Hematopoietic multipotent progenitor cell treated with erythropoietin and hydrocortisone succinate and interleukin-3 and kit ligand, for 4 days (in vitro differentiated cells): ENCODE results near the gene ZFHX3.
A peak's percentile ranks its signal among the peaks of the same experiment; 100 is the strongest.
"Not testable (repeated sequence)": the region's sequence is repeated elsewhere in the genome, so short reads cannot be mapped to it uniquely, and the experiment has no call there.

Source experiments
- DNase-seq: peaks from one replicate; pipeline ENCODE4 v3.0.0-alpha.2; 2015

Gene ZFHX3

GRCh38 chr16:73019457-73020362 lies 28.2 kb downstream of the ZFHX3 start:
- DNase-seq = no peak

DNA sequence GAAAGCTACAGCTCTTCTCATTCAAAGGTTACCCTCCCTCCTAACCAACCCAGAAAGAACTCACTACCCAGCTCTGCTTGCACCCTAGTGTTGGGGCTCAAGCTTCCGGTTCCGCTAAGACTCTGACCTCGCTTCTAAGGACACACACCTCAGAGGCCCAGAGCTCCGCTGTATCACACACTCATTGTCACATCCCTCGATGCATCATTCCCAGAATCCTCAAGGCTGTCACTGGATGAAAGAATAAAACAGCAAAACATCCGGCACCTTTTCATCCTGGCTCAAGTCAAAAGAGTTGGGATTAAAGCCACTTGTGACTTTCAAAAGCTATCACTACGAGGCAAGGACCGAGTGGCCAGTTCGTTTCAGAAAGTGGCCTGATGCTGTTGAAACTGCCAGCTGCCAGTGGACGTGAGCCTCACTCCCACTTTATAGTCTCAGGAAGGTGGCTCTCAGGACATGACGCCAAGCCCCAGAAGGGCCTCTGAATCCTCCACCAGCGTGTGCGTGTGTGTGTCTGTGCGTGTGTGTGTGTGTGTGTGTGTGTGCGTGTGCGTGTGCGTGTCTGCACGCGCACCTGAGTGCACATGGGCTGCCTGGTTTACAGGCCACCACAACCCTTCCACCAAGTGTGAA lies 29.0 kb downstream of the ZFHX3 start:
- no peak for DNase-seq

- DNase-seq = no peak
Observed at GRCh38 chr16:73017321-73017720, 30.6 kb downstream of the ZFHX3 start.

GRCh38 chr16:73016488-73016830 lies 31.5 kb downstream of the ZFHX3 start:
- DNase-seq = no peak

- DNase-seq = peak; percentile 52
Observed at GRCh38 chr16:73015612-73016487, 32.1 kb downstream of the ZFHX3 start.

GRCh38 chr16:73014768-73015167 lies 33.2 kb downstream of the ZFHX3 start:
- DNase-seq = no peak

DNA sequence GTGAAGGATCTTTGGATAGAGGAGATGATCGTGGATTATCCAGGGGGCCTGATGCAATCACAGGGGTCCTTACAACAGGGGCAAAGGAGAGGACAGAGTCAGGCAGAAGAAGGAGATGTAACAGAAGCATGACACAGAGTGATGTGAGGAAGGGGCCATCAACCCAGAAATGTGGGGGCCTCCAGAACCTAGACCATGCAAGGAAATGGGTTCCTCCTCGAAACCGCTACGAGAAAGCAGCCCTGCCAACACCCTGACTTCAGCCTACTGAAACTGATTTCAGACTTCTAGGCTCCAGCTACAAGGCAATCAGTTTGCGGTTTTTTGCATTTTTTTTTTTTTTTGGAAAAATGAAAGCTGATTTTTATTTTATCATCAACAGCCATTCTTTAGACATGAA lies 34.0 kb downstream of the ZFHX3 start:
- no peak for DNase-seq

- no peak for DNase-seq
Observed at GRCh38 chr16:73012341-73012740, 35.6 kb downstream of the ZFHX3 start.

DNA sequence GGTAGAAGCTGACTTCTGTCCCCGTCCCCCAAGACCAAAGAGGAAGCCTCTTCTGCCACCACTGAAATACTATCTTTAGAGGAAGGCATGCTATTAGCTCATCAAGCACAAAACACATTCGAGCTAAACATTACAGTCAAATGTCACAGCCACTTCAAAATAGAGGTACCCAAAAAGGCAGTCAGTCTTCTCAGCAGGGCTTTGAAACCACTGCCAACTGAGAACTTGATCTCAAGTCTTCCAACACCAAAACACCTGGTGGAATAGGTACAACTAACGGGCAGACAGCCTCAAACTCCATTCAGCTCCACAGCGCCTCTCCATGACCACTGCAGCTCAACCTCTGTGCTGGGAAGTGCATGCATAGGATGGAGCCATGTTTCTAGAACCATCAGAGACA lies 36.0 kb downstream of the ZFHX3 start:
- DNase-seq = no peak

- no peak for DNase-seq
Observed at GRCh38 chr16:73010150-73010676, 37.7 kb downstream of the ZFHX3 start.

DNA sequence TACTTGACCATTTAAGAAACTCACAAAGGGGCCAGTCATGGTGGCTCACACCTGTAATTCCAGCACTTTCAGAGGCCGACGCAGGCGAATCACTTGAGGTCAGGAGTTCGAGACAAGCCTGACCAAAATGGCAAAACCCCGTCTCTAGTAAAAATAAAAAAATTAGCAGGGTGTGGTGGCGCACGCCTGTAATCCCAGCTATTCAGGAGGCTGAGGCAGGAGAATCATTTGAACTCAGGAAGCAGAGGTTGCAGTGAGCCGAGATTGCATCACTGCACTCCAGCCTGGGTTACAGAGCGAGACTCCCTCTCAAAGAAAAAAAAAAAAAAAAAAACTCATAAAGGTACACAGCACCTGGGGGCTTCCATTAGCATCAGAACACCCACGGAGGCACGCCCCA lies 38.2 kb downstream of the ZFHX3 start:
- DNase-seq = not testable (repeated sequence)

GRCh38 chr16:73006026-73006425 lies 41.9 kb downstream of the ZFHX3 start:
- no peak for DNase-seq

- DNase-seq = no peak
Observed at GRCh38 chr16:73002866-73003265, 45.1 kb downstream of the ZFHX3 start.

- DNase-seq = no peak
Observed at GRCh38 chr16:73000907-73001521, 46.9 kb downstream of the ZFHX3 start.

GRCh38 chr16:73000020-73000906 lies 47.7 kb downstream of the ZFHX3 start:
- no peak for DNase-seq

DNA sequence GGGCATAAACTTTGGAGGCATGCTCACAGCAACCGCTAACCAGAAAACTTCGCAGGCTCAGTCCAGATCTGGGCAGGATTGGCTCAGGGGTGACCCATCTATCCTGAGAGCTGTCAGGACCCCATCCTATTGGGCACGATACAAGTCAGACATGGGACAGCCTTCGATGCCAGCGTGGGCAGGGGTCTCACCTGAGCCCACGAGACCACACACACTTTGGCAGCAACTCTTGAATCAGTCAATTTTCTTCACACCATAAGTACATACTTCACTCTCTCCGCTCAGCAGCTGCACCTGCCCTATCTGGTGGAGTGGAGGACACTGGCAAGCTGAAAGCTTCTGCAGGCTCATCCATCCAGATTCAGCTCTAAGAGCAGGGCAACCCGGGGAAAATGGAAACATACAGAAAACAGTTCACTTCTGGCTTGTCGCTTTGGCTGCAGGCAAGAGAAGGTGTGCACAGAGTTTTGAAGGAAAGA lies 48.3 kb downstream of the ZFHX3 start:
- no peak for DNase-seq

GRCh38 chr16:72997141-72997542 lies 50.8 kb downstream of the ZFHX3 start:
- peak; percentile 70 for DNase-seq

GRCh38 chr16:72996291-72997062 lies 51.5 kb downstream of the ZFHX3 start:
- DNase-seq = no peak

GRCh38 chr16:72995882-72996270 lies 52.1 kb downstream of the ZFHX3 start:
- DNase-seq = not testable (repeated sequence)

GRCh38 chr16:72995151-72995881 lies 52.6 kb downstream of the ZFHX3 start:
- DNase-seq = peak; percentile 59
